H1 (cell line): ENCODE data around the gene NUPR1. TPM values are rescaled to one million over a fixed set of nuclear protein-coding genes. Genes with fewer than 3 reads are reported as not detected.

Source experiments
- CTCF ChIA-PET: fragments of 300-600 bp; sonication (Branson Sonifier 250); formaldehyde crosslinking; loops from one replicate; lab custom pipeline; 2021; ENCODE audit not compliant: partially characterized antibody; lab: Charles Lee
- POLR2A ChIA-PET: fragments of 300-600 bp; sonication (Branson Sonifier 250); formaldehyde crosslinking; loops from one replicate; lab custom pipeline; 2021; ENCODE audit warnings: inconsistent platforms; ENCODE audit not compliant: partially characterized antibody; lab: Charles Lee
- DNase-seq, 2 experiments: peaks; one replicate each; pipeline versions ENCODE4 v3.0.0 to v3.0.0-alpha.2; 2010 to 2022; ENCODE audit warnings: low spot score in 2 of 2, low read depth in 1 of 2, mixed read lengths in 1 of 2
- FAIRE-seq: peaks from 2 replicates; lab custom pipeline; 2011; peaks lifted over from hg19 to GRCh38; lab: Jason Lieb, UNC
- H2AFZ ChIP-seq: 2 replicates; pipeline ENCODE4 v1.8.1; 2012; ENCODE audit warnings: low read length, inconsistent platforms
- H2AK5ac ChIP-seq: 2 replicates; pipeline ENCODE4 v1.6.1; 2013; ENCODE audit warnings: low read depth, low read length
- H2BK120ac ChIP-seq: replicated peaks from 2 replicates; pipeline ENCODE3; 2013; ENCODE audit warnings: low read depth, low read length, inconsistent platforms
- H2BK12ac ChIP-seq: 2 replicates; pipeline ENCODE4 v1.6.1; 2013; ENCODE audit warnings: low read depth, low read length
- H2BK15ac ChIP-seq: 2 replicates; pipeline ENCODE4 v1.6.1; 2013; ENCODE audit warnings: low read length
- H2BK20ac ChIP-seq: 2 replicates; pipeline ENCODE4 v1.6.1; 2013; ENCODE audit warnings: low read length
- H2BK5ac ChIP-seq: 2 replicates; pipeline ENCODE4 v1.6.1; 2013; ENCODE audit warnings: low read depth, low read length
- H3K14ac ChIP-seq: 2 replicates; pipeline ENCODE4 v1.6.1; 2013; ENCODE audit warnings: inconsistent platforms; ENCODE audit not compliant: insufficient read length
- H3K18ac ChIP-seq: 2 replicates; pipeline ENCODE4 v1.6.1; 2013; ENCODE audit warnings: low read length; ENCODE audit errors: extremely low read depth
- H3K23ac ChIP-seq: 2 replicates; pipeline ENCODE4 v1.6.1; 2013; ENCODE audit warnings: inconsistent platforms; ENCODE audit not compliant: insufficient read length
- H3K23me2 ChIP-seq: 2 replicates; pipeline ENCODE4 v1.6.1; 2013; ENCODE audit warnings: low read depth, low read length
- H3K27ac ChIP-seq: 2 replicates; pipeline ENCODE4 v1.6.1; 2011; ENCODE audit warnings: low read depth, low read length, inconsistent platforms
- H3K27me3 ChIP-seq, 4 experiments: replicated peaks in 1 of 4; 1 replicate in 1 of 4; 2 replicates in 3 of 4; pipeline versions ENCODE4 v1.6.1 to v1.8.1; 2011 to 2013; ENCODE audit warnings: low read length in 3 of 4, mild to moderate bottlenecking in 3 of 4, inconsistent platforms in 2 of 4, mixed read lengths in 2 of 4, moderate library complexity in 1 of 4; ENCODE audit not compliant: control insufficient read depth in 3 of 4, insufficient read depth in 3 of 4; ENCODE audit errors: extremely low read depth in 1 of 4
- H3K36me3 ChIP-seq, 4 experiments: 2 replicates each; pipeline versions ENCODE4 v1.6.1 to v1.8.1; 2011 to 2013; ENCODE audit warnings: mild to moderate bottlenecking in 4 of 4, low read length in 3 of 4, moderate library complexity in 2 of 4, control low read depth in 1 of 4, inconsistent platforms in 1 of 4; ENCODE audit not compliant: insufficient read depth in 4 of 4, control insufficient read depth in 2 of 4
- H3K4ac ChIP-seq: replicated peaks from 2 replicates; pipeline ENCODE3; 2013; ENCODE audit warnings: low read length, low read depth, mixed read lengths, inconsistent platforms; ENCODE audit not compliant: insufficient read length
- H3K4me1 ChIP-seq, 4 experiments: replicated peaks in 1 of 4; 1 replicate in 1 of 4; 2 replicates in 3 of 4; pipeline versions ENCODE4 v1.6.1 to v1.8.1; 2011 to 2013; ENCODE audit warnings: low read length in 3 of 4, inconsistent platforms in 2 of 4, mixed read lengths in 1 of 4; ENCODE audit not compliant: insufficient read depth in 4 of 4, control insufficient read depth in 3 of 4
- H3K4me2 ChIP-seq, 2 experiments: 2 replicates each; pipeline versions ENCODE4 v1.6.1 to v1.8.1; 2011 to 2013; ENCODE audit warnings: low read depth in 2 of 2, low read length in 2 of 2, control low read depth in 1 of 2, inconsistent platforms in 1 of 2, mild to moderate bottlenecking in 1 of 2; ENCODE audit not compliant: insufficient read depth in 1 of 2
- H3K4me3 ChIP-seq, 4 experiments: fragments of 200-600, 300-600 bp in 1 of 4; sonication (generic), shearing (Covaris generic), sonication (Bioruptor Twin) in 1 of 4; 2 replicates each; pipeline versions ENCODE4 v1.5.1 to v1.8.1; 2011 to 2016; ENCODE audit warnings: low read length in 4 of 4, low read depth in 3 of 4, control low read depth in 2 of 4, inconsistent platforms in 2 of 4, mild to moderate bottlenecking in 2 of 4, mixed read lengths in 1 of 4, moderate library complexity in 1 of 4; ENCODE audit not compliant: insufficient read depth in 2 of 4; ENCODE audit errors: extremely low read depth in 1 of 4
- H3K56ac ChIP-seq: replicated peaks from 2 replicates; pipeline ENCODE3; 2013; ENCODE audit warnings: low read depth, mild to moderate bottlenecking, mixed read lengths, low read length, inconsistent platforms; ENCODE audit not compliant: insufficient read length
- H3K79me1 ChIP-seq: 2 replicates; pipeline ENCODE4 v1.6.1; 2013; ENCODE audit warnings: low read depth, low read length, control low read depth
- H3K79me2 ChIP-seq, 2 experiments: 2 replicates each; pipeline versions ENCODE4 v1.6.1 to v1.8.1; 2012 to 2013; ENCODE audit warnings: low read length in 2 of 2, mild to moderate bottlenecking in 2 of 2, inconsistent platforms in 1 of 2; ENCODE audit not compliant: insufficient read depth in 2 of 2, control insufficient read depth in 1 of 2
- H3K9ac ChIP-seq, 4 experiments: replicated peaks in 1 of 4; 1 replicate in 1 of 4; 2 replicates in 3 of 4; pipeline versions ENCODE4 v1.6.1 to v1.8.1; 2011 to 2013; ENCODE audit warnings: low read depth in 3 of 4, low read length in 3 of 4, control low read depth in 2 of 4, mild to moderate bottlenecking in 2 of 4, moderate library complexity in 2 of 4, inconsistent platforms in 1 of 4; ENCODE audit errors: extremely low read depth in 1 of 4
- H3K9me3 ChIP-seq, 2 experiments: 2 replicates each; pipeline versions ENCODE4 v1.6.1 to v1.8.1; 2012 to 2013; ENCODE audit warnings: mild to moderate bottlenecking in 2 of 2, moderate library complexity in 2 of 2, control low read depth in 1 of 2, inconsistent platforms in 1 of 2, low read depth in 1 of 2, low read length in 1 of 2, mixed read lengths in 1 of 2; ENCODE audit not compliant: insufficient read depth in 2 of 2
- H4K20me1 ChIP-seq, 2 experiments: replicated peaks in 1 of 2; 2 replicates each; pipeline versions ENCODE3 to v1.8.1; 2011 to 2013; ENCODE audit warnings: inconsistent platforms in 2 of 2, low read length in 2 of 2, mild to moderate bottlenecking in 1 of 2; ENCODE audit not compliant: insufficient read depth in 2 of 2, control insufficient read depth in 1 of 2
- H4K5ac ChIP-seq: 2 replicates; pipeline ENCODE4 v1.6.1; 2013; ENCODE audit warnings: low read length, low read depth, mixed read lengths, inconsistent platforms; ENCODE audit not compliant: insufficient read length
- H4K8ac ChIP-seq: 2 replicates; pipeline ENCODE4 v1.8.0; 2013; ENCODE audit warnings: mild to moderate bottlenecking, moderate library complexity, low read length, inconsistent platforms; ENCODE audit not compliant: insufficient read depth; ENCODE audit errors: extremely low read depth
- H4K91ac ChIP-seq: replicated peaks from 2 replicates; pipeline ENCODE3; 2013; ENCODE audit warnings: low read length, mixed read lengths, inconsistent platforms; ENCODE audit not compliant: insufficient read length
- GTF2F1 ChIP-seq: IDR thresholded peaks from 2 replicates; pipeline ENCODE4 v1.6.1; 2012; ENCODE audit warnings: low read depth, low read length, improper control_type of control experiment, borderline replicate concordance
- SP2 ChIP-seq: IDR thresholded peaks from 2 replicates; pipeline ENCODE4 v1.6.1; 2012; ENCODE audit warnings: mild to moderate bottlenecking, low read length, inconsistent platforms
- WGBS, 2 experiments: shearing (Covaris generic) in 1 of 2; methylation state at CpG; one replicate each; pipeline versions ENCODE4 v1.1.6 to v1.1.7; 2013 to 2015; ENCODE audit warnings: low lambda C conversion rate in 2 of 2, mixed read lengths in 2 of 2, inconsistent platforms in 1 of 2, low coverage in 1 of 2, missing lambda C conversion rate in 1 of 2; ENCODE audit not compliant: insufficient replicate concordance in 2 of 2, insufficient coverage in 1 of 2, insufficient read length in 1 of 2; ENCODE audit errors: extremely low coverage in 1 of 2, missing lambda C conversion rate in 1 of 2; 5-methylcytosine and 5-hydroxymethylcytosine counted together
- polyA plus RNA-seq, 7 experiments: library from polyadenylated mRNA; depleted of rRNA in 3 of 7; stranded (reverse) in 5 of 7; unstranded in 2 of 7; fragments of >200 nt in 5 of 7; fragments of 200-250 nt in 2 of 7; gene quantifications; 1 replicate in 5 of 7; 2 replicates in 1 of 7; 4 replicates in 1 of 7; pipeline versions ENCODE4 v1.2.1 to v1.2.3, GENCODE V29; 2011 to 2013; ENCODE audit warnings: missing spikeins in 2 of 7, mixed read lengths in 2 of 7
- total RNA-seq: library from RNA; stranded (reverse); fragmentation: NEBNext Ultra II Directional; extraction: Animal tissue kit (Norgen Biotek cat#: 25700); gene quantifications from 2 replicates; pipeline ENCODE4 v1.2.1, GENCODE V29; 2021

The NUPR1 gene
- total and polyA plus RNA-seq, 2 of the 8 experiments (the other 6 are each of a cell fraction or from before 2014, with no cell fraction given) = 0.17 to 0.20 TPM

DNA sequence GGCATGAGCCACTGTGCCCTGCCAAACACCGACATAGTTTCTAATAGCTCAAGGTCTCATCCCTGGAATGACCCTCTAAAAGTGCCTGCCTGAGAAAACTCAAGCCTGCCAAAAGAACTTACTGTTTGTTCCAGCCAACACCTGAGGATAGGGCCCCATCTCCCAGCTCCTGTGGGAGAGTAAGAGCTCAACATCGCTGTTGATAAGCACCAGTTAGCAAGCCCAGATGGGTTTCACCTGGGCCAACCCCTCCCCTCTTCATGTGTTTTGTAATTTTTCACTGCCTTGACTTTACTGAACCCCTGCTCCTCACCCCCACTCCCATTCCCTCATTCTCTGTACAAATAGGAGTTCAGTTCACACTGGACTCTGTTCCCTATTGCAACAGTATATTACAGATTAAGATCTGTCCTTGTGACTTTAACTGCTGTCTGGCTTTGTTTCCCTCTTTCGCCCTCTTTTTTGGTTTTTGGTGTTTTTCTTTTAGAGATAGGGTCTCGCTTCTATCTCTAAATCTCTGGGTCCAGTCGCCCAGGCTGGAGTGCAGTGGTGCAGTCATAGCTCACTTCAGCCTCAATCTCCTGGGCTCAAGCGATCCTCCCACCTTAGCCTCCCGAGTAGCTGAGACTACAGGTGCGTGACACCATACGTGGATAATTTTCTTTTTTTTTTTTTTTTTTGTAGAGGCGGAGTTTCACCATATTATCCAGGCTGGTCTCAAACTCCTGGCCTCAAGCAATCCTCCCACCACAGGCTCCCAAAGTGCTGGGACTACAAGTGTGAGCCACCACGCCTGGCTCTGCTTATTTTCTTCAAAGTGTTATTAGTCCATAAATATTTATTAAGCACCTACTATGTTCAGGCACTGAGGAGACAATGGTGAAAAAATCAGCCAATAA, 12.3 kb downstream of the NUPR1 start:
- H2BK120ac ChIP-seq = no peak overlapping the region
- TF ChIP-seq SP2 = no peak
- no peak for TF ChIP-seq GTF2F1
- H3K4me1 ChIP-seq = no peaks in the 10 kb centered on the region
- no peak overlapping the region for H3K4ac ChIP-seq
- no peaks in the 10 kb centered on the region for H3K27me3 ChIP-seq
- DNase-seq (no peak), FAIRE-seq (no peak)
- no peaks in the 10 kb centered on the region for H4K20me1 ChIP-seq
- no peak overlapping the region for H2BK5ac ChIP-seq
- H3K79me2 ChIP-seq = no peaks in the 10 kb centered on the region
- H3K79me1 ChIP-seq = no peaks in the 10 kb centered on the region
- H3K56ac ChIP-seq = no peak overlapping the region
- ChIA-PET POLR2A (no interaction called here), CTCF (interaction anchor here (0.8 to 1.3 kb wide), 3 partner anchors 9 to 23 kb away, joined by 3 to 4 read pairs (median 3); no protein-coding TSS in a partner anchor)
- H4K8ac ChIP-seq = no peak overlapping the region
- no peak overlapping the region for H4K5ac ChIP-seq
- 86% methylated on average over 10 of the region's 11 CpGs; no CpG with 5 or more reads in 1 of the 2 experiments for WGBS, 2 experiments
- no peak overlapping the region for H2AK5ac ChIP-seq
- no peak overlapping the region for H2BK15ac ChIP-seq
- H3K23ac ChIP-seq = no peak overlapping the region
- H3K18ac ChIP-seq = no peak overlapping the region
- H3K23me2 ChIP-seq = no peaks in the 10 kb centered on the region
- H4K91ac ChIP-seq = no peak overlapping the region
- no peak overlapping the region for H3K4me3 ChIP-seq
- no peak overlapping the region for H3K9ac ChIP-seq
- H3K14ac ChIP-seq = no peak overlapping the region
- H3K36me3 ChIP-seq = no peaks in the 10 kb centered on the region
- no peak overlapping the region for H2BK20ac ChIP-seq
- H3K27ac ChIP-seq = no peak overlapping the region
- no peaks in the 10 kb centered on the region for H3K9me3 ChIP-seq
- no peak overlapping the region for H3K4me2 ChIP-seq
- H2AFZ ChIP-seq = no peak overlapping the region
- no peak overlapping the region for H2BK12ac ChIP-seq
